GM12864 (cell line): Measurements from ENCODE around the gene OPN3.
A peak's percentile ranks its signal among the peaks of the same experiment; 100 is the strongest.
"Not testable (repeated sequence)": the region's sequence is repeated elsewhere in the genome, so short reads cannot be mapped to it uniquely, and the experiment has no call there.

ENCODE experiments used
- DNase-seq: peaks from one replicate; pipeline ENCODE4 v3.0.0-alpha.2; 2011; ENCODE audit warnings: low read depth
- H3K4me3 ChIP-seq: 2 replicates; pipeline ENCODE4 v1.5.1; 2011; ENCODE audit warnings: mild to moderate bottlenecking, low read depth, low read length, control low read depth
- TF ChIP-seq, protein P1 (sequence below): IDR thresholded peaks from 2 replicates; pipeline ENCODE4 v1.5.1; 2011; ENCODE audit warnings: low read depth, mild to moderate bottlenecking, moderate library complexity, low read length, control low read depth, inconsistent platforms; ENCODE audit errors: missing control alignments

Gene OPN3

DNA sequence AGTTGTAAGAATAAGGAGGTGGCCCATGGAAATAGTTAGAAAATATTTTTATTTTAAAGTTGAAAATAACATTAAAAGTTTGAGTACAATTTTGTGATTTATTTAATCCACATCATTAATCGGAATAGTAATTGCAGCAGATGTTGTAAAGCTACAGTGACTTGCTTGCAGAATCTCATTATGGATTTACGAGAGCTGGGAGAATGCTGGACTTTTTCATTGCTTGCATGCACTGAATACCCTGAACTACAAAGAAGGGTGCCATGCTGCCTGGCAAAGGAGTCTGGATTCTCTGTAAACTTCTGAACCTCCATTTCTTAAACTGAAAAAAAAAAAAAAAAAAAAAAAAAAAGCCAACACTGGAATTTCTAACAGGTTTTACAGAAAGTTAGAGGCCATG lies 38.4 kb upstream of the OPN3 start:
- TF ChIP-seq, protein P1, sequence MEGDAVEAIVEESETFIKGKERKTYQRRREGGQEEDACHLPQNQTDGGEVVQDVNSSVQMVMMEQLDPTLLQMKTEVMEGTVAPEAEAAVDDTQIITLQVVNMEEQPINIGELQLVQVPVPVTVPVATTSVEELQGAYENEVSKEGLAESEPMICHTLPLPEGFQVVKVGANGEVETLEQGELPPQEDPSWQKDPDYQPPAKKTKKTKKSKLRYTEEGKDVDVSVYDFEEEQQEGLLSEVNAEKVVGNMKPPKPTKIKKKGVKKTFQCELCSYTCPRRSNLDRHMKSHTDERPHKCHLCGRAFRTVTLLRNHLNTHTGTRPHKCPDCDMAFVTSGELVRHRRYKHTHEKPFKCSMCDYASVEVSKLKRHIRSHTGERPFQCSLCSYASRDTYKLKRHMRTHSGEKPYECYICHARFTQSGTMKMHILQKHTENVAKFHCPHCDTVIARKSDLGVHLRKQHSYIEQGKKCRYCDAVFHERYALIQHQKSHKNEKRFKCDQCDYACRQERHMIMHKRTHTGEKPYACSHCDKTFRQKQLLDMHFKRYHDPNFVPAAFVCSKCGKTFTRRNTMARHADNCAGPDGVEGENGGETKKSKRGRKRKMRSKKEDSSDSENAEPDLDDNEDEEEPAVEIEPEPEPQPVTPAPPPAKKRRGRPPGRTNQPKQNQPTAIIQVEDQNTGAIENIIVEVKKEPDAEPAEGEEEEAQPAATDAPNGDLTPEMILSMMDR, result no peak
- DNase-seq, result no peak
- no peak overlapping the region for H3K4me3 ChIP-seq

DNA sequence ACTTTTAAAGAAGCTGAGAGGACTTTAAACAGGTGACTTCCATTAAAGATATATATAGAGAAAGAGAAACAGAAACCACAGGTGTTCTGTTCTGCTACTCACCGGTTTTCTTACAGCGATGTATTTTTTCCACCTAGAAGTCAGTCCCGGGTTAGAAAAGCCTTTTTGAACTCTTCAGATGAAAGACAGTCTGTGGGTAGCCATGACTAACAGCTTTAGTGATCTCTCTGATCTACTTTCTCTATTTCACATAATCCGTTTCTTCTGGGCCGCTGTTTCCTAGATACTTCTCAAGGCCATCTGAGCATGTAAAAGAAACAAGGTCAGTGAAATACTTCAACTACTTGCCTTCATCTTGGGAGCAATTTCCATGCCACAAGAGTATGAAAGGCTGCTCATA lies 37.0 kb upstream of the OPN3 start:
- DNase-seq, result peak; percentile 18
- H3K4me3 ChIP-seq, result no peak overlapping the region; the same call in 1 of the 2 replicates
- TF ChIP-seq, protein P1, result no peak

DNA sequence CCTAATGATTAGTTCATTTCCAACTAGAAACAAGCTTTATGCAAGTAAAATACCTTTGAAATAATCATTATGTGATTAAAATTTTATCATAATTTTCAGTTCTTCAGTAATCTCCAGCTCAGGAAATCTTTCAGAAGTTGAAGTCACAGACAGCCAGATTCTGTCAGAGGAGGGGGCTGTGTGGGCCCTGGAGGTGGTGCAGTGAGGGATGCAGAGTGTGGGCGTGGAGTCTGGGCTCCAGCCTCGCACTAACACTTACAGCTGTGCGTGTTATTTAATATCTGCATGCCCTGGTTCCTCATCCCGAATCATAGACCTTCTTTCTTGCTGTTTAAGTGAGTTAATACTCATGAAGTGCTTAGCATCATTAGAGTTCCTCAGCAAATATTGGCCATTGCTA lies 35.8 kb upstream of the OPN3 start:
- DNase-seq, result no peak
- TF ChIP-seq, protein P1, result no peak
- H3K4me3 ChIP-seq, result no peak overlapping the region

DNA sequence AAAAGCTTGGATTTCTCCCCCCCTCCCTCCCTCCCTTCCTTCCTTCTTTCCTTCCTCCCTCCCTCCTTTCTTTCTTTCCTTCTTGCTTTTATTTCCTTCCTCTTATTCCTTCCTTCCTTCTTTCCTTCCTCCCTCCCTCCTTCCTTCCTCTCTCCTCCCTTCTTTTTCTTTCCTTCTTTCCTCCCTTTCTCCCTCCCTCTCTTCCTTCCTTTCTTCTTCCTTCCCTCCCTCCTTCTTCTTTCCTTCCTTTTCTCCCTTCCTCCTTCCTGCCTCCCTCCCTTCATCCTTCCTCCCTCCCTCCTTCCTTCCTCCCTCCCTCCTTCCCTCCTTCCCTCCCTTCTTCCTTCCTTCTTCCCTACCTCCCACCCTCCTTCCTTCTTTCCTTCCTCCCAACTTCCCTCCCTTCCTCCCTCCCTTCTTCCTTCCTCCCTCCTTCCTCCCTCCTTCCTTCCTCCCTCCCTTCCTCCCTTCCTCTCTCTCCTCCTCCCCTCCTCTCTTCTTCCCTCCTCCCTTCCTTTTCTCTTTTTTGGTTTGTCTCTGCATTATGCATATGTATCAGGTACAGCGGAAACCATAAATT lies 34.7 kb upstream of the OPN3 start:
- TF ChIP-seq, protein P1, result no peak
- no peak for DNase-seq
- H3K4me3 ChIP-seq, result no peak overlapping the region

DNA sequence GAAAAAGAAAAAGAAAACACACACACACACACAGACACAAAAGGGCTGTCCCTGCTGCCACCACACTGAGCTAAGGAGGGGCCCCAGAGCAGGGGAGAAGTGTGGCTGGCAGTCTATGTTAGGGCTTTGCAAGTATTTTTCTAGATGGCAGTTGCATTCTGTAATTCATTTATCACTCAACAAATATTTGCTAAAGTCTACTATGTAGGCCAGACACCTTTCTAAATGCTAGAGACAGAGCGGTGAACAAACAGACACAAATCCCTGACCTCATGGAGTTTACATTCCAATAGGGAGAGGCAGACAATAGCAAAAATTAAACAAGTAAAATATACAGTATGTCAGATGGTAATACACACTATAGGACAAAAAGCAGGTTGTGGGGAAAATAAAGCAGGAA lies 32.1 kb upstream of the OPN3 start:
- DNase-seq, result no peak
- H3K4me3 ChIP-seq, result no peak overlapping the region
- TF ChIP-seq, protein P1, result no peak

DNA sequence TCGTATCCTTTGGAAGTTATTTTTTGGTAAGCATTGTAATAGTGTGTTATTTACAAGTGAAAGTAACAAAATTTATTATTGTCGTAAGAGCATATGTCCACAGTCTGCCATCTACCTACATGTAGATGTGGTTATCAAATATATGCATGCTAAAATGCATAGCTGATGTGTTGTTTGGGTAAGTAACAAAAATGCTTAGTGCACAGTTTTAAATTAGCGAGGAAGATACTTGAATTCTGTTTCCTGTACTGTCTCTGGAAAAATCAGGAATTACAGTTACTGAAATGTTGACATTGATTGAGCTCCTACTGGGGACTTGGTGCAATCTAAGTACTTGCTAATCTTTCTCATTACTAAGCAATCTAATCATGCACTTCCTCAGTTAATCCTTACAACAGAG lies 26.2 kb upstream of the OPN3 start:
- TF ChIP-seq, protein P1, result no peak
- no peak overlapping the region for H3K4me3 ChIP-seq
- DNase-seq, result no peak

DNA sequence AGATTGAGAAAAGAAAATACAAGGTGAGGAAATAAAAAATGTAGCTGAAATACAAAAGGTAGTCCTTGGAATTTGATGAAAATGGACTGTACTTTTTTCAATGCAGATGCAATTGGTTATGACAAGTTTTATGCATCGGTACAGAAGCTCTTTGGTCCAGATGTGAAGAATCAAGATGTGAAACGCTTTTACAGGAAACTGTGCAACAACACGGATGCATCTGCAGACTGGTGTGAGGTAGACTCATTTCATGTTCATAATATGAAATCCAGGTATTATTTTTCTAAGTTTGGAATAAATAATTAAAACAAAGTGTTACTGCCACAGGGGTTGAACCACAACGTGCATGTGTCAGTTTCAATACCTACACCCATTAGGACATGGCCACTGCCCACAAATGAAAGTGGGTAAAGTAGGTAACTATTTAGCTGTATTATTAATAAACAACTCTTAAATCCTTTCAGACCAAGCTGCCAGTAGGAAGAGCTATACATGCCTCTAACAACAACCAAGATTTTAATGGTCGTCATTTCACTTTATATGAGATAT lies 20.3 kb upstream of the OPN3 start:
- H3K4me3 ChIP-seq, result no peak overlapping the region
- DNase-seq, result no peak

DNA sequence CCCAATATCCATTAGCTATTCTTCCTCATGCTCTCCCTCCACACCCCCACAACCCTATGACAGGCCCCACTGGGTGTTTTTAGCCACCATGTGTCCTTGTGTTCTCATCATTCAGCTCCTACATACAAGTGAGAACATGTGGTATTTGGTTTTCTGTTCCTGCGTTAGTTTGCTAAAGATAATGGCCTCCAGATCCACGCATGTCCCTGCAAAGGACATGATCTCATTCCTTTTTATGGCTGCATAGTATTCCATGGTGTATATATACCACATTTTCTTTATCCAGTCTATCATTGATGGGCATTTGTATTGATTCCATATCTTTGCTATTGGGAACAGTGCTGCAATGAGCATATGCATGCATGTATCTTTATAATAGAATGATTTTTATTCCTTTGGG lies 18.8 kb upstream of the OPN3 start:
- DNase-seq, H3K4me3 ChIP-seq: not testable (repeated sequence)

More for the DNA sequence above, 20.3 kb upstream of the OPN3 start:
- TF ChIP-seq, protein P1, result no peak
